NCI-H146 (cell line): Measurements from ENCODE around the gene OPN4.

ENCODE experiments used
- DNase-seq: peaks from one replicate; lab custom pipeline; 2025; lab: John Stamatoyannopoulos, UW

Gene OPN4

GRCh38 chr10:86681047-86681446, 26.7 kb downstream of the OPN4 start:
- DNase-seq = no peak

- DNase-seq = no peak
These were observed 27.5 kb downstream of the OPN4 start for GRCh38 chr10:86681722-86682386.

GRCh38 chr10:86682675-86683074, 28.3 kb downstream of the OPN4 start:
- no peak for DNase-seq

GRCh38 chr10:86684331-86685097, 30.2 kb downstream of the OPN4 start:
- DNase-seq = peak; percentile 40

- no peak for DNase-seq
These were observed 31.1 kb downstream of the OPN4 start for GRCh38 chr10:86685416-86685815.

GRCh38 chr10:86685893-86686632, 31.7 kb downstream of the OPN4 start:
- DNase-seq = no peak

GRCh38 chr10:86686972-86687371, 32.6 kb downstream of the OPN4 start:
- no peak for DNase-seq

- no peak for DNase-seq
These were observed 33.4 kb downstream of the OPN4 start for GRCh38 chr10:86687750-86688149.

- DNase-seq = peak; percentile 65
These were observed 34.1 kb downstream of the OPN4 start for GRCh38 chr10:86688398-86688921.

- no peak for DNase-seq
These were observed 34.8 kb downstream of the OPN4 start for GRCh38 chr10:86689146-86689545.

- DNase-seq = no peak
These were observed 35.9 kb downstream of the OPN4 start for GRCh38 chr10:86690231-86690630.

- DNase-seq = no peak
These were observed 36.3 kb downstream of the OPN4 start for GRCh38 chr10:86690657-86691084.

- DNase-seq = no peak
These were observed 37.1 kb downstream of the OPN4 start for GRCh38 chr10:86691333-86692022.

- no peak for DNase-seq
These were observed 37.7 kb downstream of the OPN4 start for GRCh38 chr10:86692023-86692514.

- DNase-seq = no peak
These were observed 38.3 kb downstream of the OPN4 start for GRCh38 chr10:86692664-86693063.

GRCh38 chr10:86693275-86693674, 38.9 kb downstream of the OPN4 start:
- no peak for DNase-seq

GRCh38 chr10:86693721-86694369, 39.5 kb downstream of the OPN4 start:
- no peak for DNase-seq

- no peak for DNase-seq
These were observed 44.0 kb downstream of the OPN4 start for GRCh38 chr10:86698207-86698940.

GRCh38 chr10:86699125-86699524, 44.8 kb downstream of the OPN4 start:
- no peak for DNase-seq

- no peak for DNase-seq
These were observed 45.2 kb downstream of the OPN4 start for GRCh38 chr10:86699541-86699940.
